Measurements from ENCODE around the gene LSM14B. TPM values are rescaled to one million over a fixed set of nuclear protein-coding genes. Genes with fewer than 3 reads are reported as not detected.

LSM14B gene
- total RNA-seq, 1 experiment from 2014 or later, result 51.8 TPM

DNA sequence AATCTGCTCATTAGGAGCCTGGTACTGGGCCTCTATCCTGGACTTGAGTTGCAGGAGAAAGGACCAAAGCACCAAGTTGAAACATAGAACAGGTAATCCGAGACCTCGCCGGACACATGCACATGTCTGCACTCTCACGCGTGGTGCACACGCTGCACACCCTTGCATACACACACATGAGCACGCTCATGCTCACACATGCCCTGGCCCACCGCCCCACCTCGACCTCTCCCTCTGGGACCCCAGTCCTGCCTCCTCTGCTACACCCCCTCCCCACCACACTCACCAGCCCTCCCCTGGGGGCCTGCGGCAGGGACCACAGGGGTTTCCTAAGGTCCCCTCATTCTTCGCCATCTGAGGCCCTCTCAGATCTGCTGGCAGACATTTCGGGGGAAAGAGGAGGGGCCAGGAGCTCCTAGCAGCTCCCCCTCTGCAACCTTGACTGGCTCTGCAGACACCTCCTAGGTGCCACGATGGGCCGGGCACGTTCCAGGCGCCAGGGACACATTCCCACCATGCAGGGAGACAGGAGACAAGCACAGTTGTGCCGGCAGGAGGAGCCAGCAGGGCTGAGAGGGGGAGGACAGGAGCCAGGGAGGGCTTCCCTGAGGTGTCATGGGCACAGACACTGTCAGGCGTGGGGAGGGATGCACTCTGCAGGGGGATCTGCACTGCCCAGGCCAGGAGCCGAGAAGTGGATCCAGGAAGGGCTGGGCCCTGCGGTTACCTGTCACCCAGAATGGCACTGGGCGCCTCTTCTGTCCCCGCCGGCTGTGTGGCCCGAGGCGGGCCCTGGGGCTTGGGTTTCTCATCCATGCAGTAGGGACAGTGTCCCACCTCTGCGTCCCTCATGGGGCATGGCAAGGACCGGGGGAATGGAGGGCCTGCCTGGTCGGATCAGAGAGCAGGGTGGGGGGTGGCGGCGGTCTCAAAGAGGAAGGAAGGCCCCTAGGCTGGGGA, 25.6 kb upstream of the LSM14B start:
- ATAC-seq (no peak), DNase-seq (no peak)
- Histone ChIP-seq H3K79me2 (ENCODE audit: low read length) (no peaks in the 10 kb centered on the region), H2AFZ (ENCODE audit: low read length) (no peak overlapping the region), H3K27ac (ENCODE audit: low read length) (no peak overlapping the region), H3K4me1 (ENCODE audit: insufficient read depth, low read length) (no peaks in the 10 kb centered on the region), H3K27me3 (ENCODE audit: low read length) (0 out of 2 replicates have a peak, but pooled peaks cover 4% of the 10 kb centered on the region), H3K9me3 (ENCODE audit: low read length) (no peaks in the 10 kb centered on the region), H3K36me3 (ENCODE audit: low read depth, low read length) (no peaks in the 10 kb centered on the region), H3K9me2 (replicated peaks; ENCODE audit: low read length) (no peaks in the 10 kb centered on the region), H3K4me2 (ENCODE audit: low read length) (no peak overlapping the region), H3K4me3 (ENCODE audit: low read length) (no peak overlapping the region), H4K20me1 (ENCODE audit: low read length) (no peaks in the 10 kb centered on the region), H3K9ac (ENCODE audit: low read length) (no peak overlapping the region), H3F3A (ENCODE audit: low read length, unreplicated experiment) (no peaks in the 10 kb centered on the region)
- intact Hi-C loops (cut with micrococcal nuclease), result no loop called here
- ChIA-PET CTCF (no interaction called here), POLR2A (ENCODE audit: unreplicated experiment) (no interaction called here)
- no TSS peak for BruUV-seq (replicated peaks)
- TF ChIP-seq EZH2 (IDR thresholded peaks at IDR 0.05; ENCODE audit: low read length, unreplicated experiment) (no peak), EZH2phosphoT487 (IDR thresholded peaks at IDR 0.05; ENCODE audit: borderline replicate concordance, low read length) (no peak)
- TF ChIP-seq, protein P1, sequence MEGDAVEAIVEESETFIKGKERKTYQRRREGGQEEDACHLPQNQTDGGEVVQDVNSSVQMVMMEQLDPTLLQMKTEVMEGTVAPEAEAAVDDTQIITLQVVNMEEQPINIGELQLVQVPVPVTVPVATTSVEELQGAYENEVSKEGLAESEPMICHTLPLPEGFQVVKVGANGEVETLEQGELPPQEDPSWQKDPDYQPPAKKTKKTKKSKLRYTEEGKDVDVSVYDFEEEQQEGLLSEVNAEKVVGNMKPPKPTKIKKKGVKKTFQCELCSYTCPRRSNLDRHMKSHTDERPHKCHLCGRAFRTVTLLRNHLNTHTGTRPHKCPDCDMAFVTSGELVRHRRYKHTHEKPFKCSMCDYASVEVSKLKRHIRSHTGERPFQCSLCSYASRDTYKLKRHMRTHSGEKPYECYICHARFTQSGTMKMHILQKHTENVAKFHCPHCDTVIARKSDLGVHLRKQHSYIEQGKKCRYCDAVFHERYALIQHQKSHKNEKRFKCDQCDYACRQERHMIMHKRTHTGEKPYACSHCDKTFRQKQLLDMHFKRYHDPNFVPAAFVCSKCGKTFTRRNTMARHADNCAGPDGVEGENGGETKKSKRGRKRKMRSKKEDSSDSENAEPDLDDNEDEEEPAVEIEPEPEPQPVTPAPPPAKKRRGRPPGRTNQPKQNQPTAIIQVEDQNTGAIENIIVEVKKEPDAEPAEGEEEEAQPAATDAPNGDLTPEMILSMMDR (conservative IDR thresholded peaks at IDR 0.05; ENCODE audit: low read depth, low read length), result no peak

DNA sequence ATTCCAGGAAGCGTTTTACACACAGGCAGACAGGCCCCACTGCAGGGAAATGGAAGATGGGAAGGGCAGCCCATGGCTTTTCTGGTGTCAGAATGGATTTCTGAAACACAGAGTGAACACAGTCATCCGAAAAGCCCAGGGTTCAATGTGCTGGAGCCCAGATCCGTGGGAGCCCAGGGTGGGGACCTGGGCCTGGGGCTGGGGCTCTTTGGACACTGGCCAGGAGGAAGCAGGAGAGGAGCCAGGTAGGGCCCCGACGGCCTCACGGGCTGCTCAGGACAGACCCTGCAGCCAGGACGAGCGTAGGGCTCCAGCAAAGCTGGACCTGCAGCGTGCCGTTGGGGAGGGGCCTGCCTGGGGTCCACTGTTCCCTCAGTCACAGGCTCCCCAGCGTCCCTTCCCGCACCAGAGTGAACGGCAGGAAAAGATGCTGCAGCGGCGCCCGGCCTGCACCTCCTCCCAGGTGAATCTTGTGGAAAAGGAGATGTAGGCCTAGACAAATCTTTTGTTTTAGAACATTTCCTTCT, 24.3 kb upstream of the LSM14B start:
- DNase-seq, result no peak
- Histone ChIP-seq H3K36me3 (ENCODE audit: low read depth, low read length) (no peaks in the 10 kb centered on the region), H3K4me3 (ENCODE audit: low read length) (no peak overlapping the region), H4K20me1 (ENCODE audit: low read length) (no peaks in the 10 kb centered on the region), H3K9ac (ENCODE audit: low read length) (no peak overlapping the region), H3F3A (ENCODE audit: low read length, unreplicated experiment) (no peaks in the 10 kb centered on the region), H3K9me2 (replicated peaks; ENCODE audit: low read length) (no peaks in the 10 kb centered on the region), H3K79me2 (ENCODE audit: low read length) (no peaks in the 10 kb centered on the region), H3K27ac (ENCODE audit: low read length) (no peak overlapping the region), H3K4me1 (ENCODE audit: insufficient read depth, low read length) (no peaks in the 10 kb centered on the region), H2AFZ (ENCODE audit: low read length) (no peak overlapping the region), H3K27me3 (ENCODE audit: low read length) (peaks cover 5% of the 10 kb centered on the region; the same call in 1 of the 2 replicates), H3K9me3 (ENCODE audit: low read length) (no peaks in the 10 kb centered on the region), H3K4me2 (ENCODE audit: low read length) (no peak overlapping the region)
- TF ChIP-seq EZH2 (IDR thresholded peaks at IDR 0.05; ENCODE audit: low read length, unreplicated experiment) (no peak), EZH2phosphoT487 (IDR thresholded peaks at IDR 0.05; ENCODE audit: borderline replicate concordance, low read length) (no peak)
- TF ChIP-seq, protein P1 (conservative IDR thresholded peaks at IDR 0.05; ENCODE audit: low read depth, low read length), result no peak
- intact Hi-C loops (cut with micrococcal nuclease), result no loop called here
- POLR2A ChIA-PET (ENCODE audit: unreplicated experiment), result no interaction called here
- no peak for ATAC-seq
- CTCF ChIA-PET, result no interaction called here
- no TSS peak for BruUV-seq (replicated peaks)

DNA sequence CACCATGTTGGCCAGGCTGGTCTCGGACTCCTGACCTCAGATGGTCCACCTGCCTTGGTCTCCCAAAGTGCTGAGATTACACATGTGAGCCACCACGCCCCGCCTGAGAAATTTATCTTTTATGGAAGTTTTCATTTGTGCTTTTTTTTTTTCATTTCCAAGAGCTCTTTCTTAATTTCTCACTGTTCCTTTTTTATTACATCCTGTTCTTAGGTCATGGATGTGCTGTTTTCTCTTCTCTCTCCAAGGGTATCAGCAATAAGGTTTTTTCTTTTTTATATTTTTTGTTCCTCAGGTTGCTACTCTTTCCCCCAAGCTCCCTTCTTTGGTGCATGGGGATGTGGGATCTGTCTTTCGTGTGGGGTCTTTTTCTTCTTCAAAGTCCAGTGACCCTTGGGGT, 21.2 kb upstream of the LSM14B start:
- Histone ChIP-seq H3K27me3 (ENCODE audit: low read length) (peaks cover 5% of the 10 kb centered on the region; the same call in 1 of the 2 replicates), H3K9me2 (replicated peaks; ENCODE audit: low read length) (no peaks in the 10 kb centered on the region), H3K27ac (ENCODE audit: low read length) (no peak overlapping the region), H3K4me2 (ENCODE audit: low read length) (no peak overlapping the region), H3K9me3 (ENCODE audit: low read length) (no peaks in the 10 kb centered on the region; the same call in 1 of the 2 replicates), H3K36me3 (ENCODE audit: low read depth, low read length) (no peaks in the 10 kb centered on the region), H3K4me1 (ENCODE audit: insufficient read depth, low read length) (no peaks in the 10 kb centered on the region), H3K9ac (ENCODE audit: low read length) (no peak overlapping the region), H2AFZ (ENCODE audit: low read length) (no peak overlapping the region), H3F3A (ENCODE audit: low read length, unreplicated experiment) (no peaks in the 10 kb centered on the region), H3K79me2 (ENCODE audit: low read length) (no peaks in the 10 kb centered on the region), H4K20me1 (ENCODE audit: low read length) (no peaks in the 10 kb centered on the region), H3K4me3 (ENCODE audit: low read length) (no peak overlapping the region)
- CTCF ChIA-PET, result no interaction called here
- BruUV-seq (replicated peaks), result no TSS peak
- ATAC-seq (no peak), DNase-seq (no peak)
- no peak for TF ChIP-seq EZH2 (IDR thresholded peaks at IDR 0.05; ENCODE audit: low read length, unreplicated experiment)
- TF ChIP-seq, protein P1 (conservative IDR thresholded peaks at IDR 0.05; ENCODE audit: low read depth, low read length), result no peak
- no peak for TF ChIP-seq EZH2phosphoT487 (IDR thresholded peaks at IDR 0.05; ENCODE audit: borderline replicate concordance, low read length)
- intact Hi-C loops (cut with micrococcal nuclease), result no loop called here
- POLR2A ChIA-PET (ENCODE audit: unreplicated experiment), result no interaction called here
